ENCODE measurements around the gene HELZ.

DNA sequence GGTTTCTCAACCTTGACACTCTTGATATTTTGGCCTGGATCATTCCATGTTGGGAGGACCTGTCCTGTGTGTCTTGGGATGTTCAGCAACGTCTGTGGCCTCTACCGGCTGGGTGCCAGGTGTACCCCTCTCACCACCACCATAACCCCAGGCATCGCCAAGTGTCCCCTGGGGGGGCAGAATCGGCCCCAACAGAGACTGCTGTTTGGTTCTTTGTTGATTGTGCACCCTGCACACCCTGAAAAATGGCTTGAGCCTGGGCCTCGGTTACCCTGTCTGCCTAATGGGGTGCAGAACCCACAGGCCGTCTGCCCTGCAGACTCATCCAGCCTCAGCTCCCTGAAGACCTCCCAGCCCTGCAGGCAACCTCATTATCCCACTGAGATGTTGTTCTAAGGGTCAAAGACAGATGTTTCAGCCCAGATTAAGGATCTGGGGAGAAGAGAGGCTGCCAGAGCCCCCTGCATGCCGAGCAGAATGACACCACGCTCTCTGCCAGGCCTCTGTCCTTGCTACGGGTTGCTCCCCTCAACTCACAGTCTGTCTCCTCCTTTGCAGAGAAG is 191.5 kb downstream of the HELZ start:
- TF ChIP-seq, protein P1, sequence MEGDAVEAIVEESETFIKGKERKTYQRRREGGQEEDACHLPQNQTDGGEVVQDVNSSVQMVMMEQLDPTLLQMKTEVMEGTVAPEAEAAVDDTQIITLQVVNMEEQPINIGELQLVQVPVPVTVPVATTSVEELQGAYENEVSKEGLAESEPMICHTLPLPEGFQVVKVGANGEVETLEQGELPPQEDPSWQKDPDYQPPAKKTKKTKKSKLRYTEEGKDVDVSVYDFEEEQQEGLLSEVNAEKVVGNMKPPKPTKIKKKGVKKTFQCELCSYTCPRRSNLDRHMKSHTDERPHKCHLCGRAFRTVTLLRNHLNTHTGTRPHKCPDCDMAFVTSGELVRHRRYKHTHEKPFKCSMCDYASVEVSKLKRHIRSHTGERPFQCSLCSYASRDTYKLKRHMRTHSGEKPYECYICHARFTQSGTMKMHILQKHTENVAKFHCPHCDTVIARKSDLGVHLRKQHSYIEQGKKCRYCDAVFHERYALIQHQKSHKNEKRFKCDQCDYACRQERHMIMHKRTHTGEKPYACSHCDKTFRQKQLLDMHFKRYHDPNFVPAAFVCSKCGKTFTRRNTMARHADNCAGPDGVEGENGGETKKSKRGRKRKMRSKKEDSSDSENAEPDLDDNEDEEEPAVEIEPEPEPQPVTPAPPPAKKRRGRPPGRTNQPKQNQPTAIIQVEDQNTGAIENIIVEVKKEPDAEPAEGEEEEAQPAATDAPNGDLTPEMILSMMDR (tag by site-specific recombination; IDR thresholded peaks at IDR 0.05) = no peak
- TF ChIP-seq YY2 (tag by site-specific recombination; IDR thresholded peaks at IDR 0.05) (no peak), KLF9 (tag by site-specific recombination; IDR thresholded peaks at IDR 0.05; ENCODE audit: low read depth) (no peak), BCL11A (tag by site-specific recombination; IDR thresholded peaks at IDR 0.05; ENCODE audit: low read depth) (no peak), KLF16 (tag by site-specific recombination; IDR thresholded peaks at IDR 0.05) (no peak), ZNF10 (tag by site-specific recombination; IDR thresholded peaks at IDR 0.05) (no peak), ZNF274 (IDR thresholded peaks at IDR 0.05; ENCODE audit: low read length) (no peak), ZNF274 (tag by site-specific recombination; IDR thresholded peaks at IDR 0.05; ENCODE audit: borderline replicate concordance) (no peak), ZNF701 (tag by site-specific recombination; IDR thresholded peaks at IDR 0.05) (no peak), ZNF132 (tag by site-specific recombination; IDR thresholded peaks at IDR 0.05; ENCODE audit: borderline replicate concordance) (no peak), HOXA7 (CRISPR knock-in tag; IDR thresholded peaks at IDR 0.05; ENCODE audit: borderline replicate concordance) (no peak), ZNF830 (tag by site-specific recombination; IDR thresholded peaks at IDR 0.05; ENCODE audit: low read depth) (no peak), GLIS2 (tag by site-specific recombination; IDR thresholded peaks at IDR 0.05) (no peak)
- TF ChIP-seq, protein P2, sequence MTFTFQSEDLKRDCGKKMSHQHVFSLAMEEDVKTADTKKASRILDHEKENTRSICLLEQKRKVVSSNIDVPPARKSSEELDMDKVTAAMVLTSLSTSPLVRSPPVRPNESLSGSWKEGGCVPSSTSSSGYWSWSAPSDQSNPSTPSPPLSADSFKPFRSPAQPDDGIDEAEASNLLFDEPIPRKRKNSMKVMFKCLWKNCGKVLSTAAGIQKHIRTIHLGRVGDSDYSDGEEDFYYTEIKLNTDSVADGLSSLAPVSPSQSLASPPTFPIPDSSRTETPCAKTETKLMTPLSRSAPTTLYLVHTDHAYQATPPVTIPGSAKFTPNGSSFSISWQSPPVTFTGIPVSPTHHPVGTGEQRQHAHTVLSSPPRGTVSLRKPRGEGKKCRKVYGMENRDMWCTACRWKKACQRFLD (tag by site-specific recombination; IDR thresholded peaks at IDR 0.05) = no peak
